Keratinocyte (primary cell): ENCODE measurements around the gene GALNT7.

Experiments used
- CTCF ChIP-seq, 3 experiments: IDR thresholded peaks in 1 of 3; conservative IDR thresholded peaks in 1 of 3; optimal IDR thresholded peaks in 1 of 3; 2 replicates in 2 of 3; 3 replicates in 1 of 3; pipeline versions ENCODE3 to v1.5.1; 2011; ENCODE audit warnings: low read length in 3 of 3, mild to moderate bottlenecking in 3 of 3, moderate library complexity in 2 of 3, control low read depth in 1 of 3, inconsistent platforms in 1 of 3; ENCODE audit not compliant: insufficient read depth in 2 of 3; ENCODE audit errors: extremely low read depth in 1 of 3
- EZH2 ChIP-seq: IDR thresholded peaks from one replicate; pipeline ENCODE4 v1.6.1; 2012; ENCODE audit warnings: inconsistent platforms, mild to moderate bottlenecking, low read length, moderate library complexity

- no peak for TF ChIP-seq CTCF (optimal IDR thresholded peaks at IDR 0.05 in 1 of 3, IDR thresholded peaks at IDR 0.05 in 1 of 3, conservative IDR thresholded peaks at IDR 0.05 in 1 of 3; ENCODE audit: extremely low read depth in 1 of 3, insufficient read depth in 2 of 3, low read length in 3 of 3)
- no peak for TF ChIP-seq EZH2
Observed at GRCh38 chr4:173282256-173282562, 113.6 kb downstream of the GALNT7 start.
